SK-N-SH (cell line): Measurements from ENCODE around the gene TFF3. TPM values are rescaled to one million over a fixed set of nuclear protein-coding genes. Genes with fewer than 3 reads are reported as not detected.

ENCODE experiments used
- CTCF ChIA-PET: fragments of 300-600, 350-600 bp; formaldehyde crosslinking; extraction: SDS; loops from one replicate; lab custom pipeline; 2021; lab: Yijun Ruan, JAX
- POLR2A ChIA-PET: fragments of 350-600 bp; sonication (Branson Sonifier 250); formaldehyde crosslinking; extraction: SDS; loops from one replicate; lab custom pipeline; 2020; ENCODE audit warnings: antibody characterized with exemption, inconsistent platforms; lab: Yijun Ruan, JAX
- DNase-seq: peaks from one replicate; pipeline ENCODE4 v3.0.0; 2012
- H2AFZ ChIP-seq: fragments of 200-600 bp; sonication (generic); 2 replicates; pipeline ENCODE4 v1.8.1; 2016; ENCODE audit warnings: antibody characterized with exemption, mild to moderate bottlenecking, low read depth
- H3F3A ChIP-seq: fragments of 200-600 bp; sonication (generic); replicated peaks from 2 replicates; pipeline ENCODE3; 2016; ENCODE audit warnings: antibody characterized with exemption, mild to moderate bottlenecking; ENCODE audit not compliant: insufficient read depth
- H3K27ac ChIP-seq, 2 experiments: fragments of 200-500 bp in 1 of 2; fragments of 200-600 bp in 1 of 2; sonication (Bioruptor generic) in 1 of 2; sonication (generic), shearing (Covaris generic) in 1 of 2; 2 replicates each; pipeline versions ENCODE4 v1.5.1 to v1.6.1; 2014 to 2016; ENCODE audit warnings: low read depth in 2 of 2, inconsistent platforms in 1 of 2, low read length in 1 of 2, mild to moderate bottlenecking in 1 of 2, mixed read lengths in 1 of 2
- H3K27me3 ChIP-seq: fragments of 200-600 bp; sonication (generic), shearing (Covaris generic); 2 replicates; pipeline ENCODE4 v1.6.1; 2016; ENCODE audit warnings: mixed run types; ENCODE audit not compliant: insufficient read depth
- H3K36me3 ChIP-seq, 2 experiments: fragments of 200-500 bp in 1 of 2; fragments of 200-600 bp in 1 of 2; sonication (Bioruptor generic) in 1 of 2; sonication (generic) in 1 of 2; replicated peaks in 1 of 2; 2 replicates each; pipeline versions ENCODE3 to v1.5.1; 2014 to 2016; ENCODE audit warnings: low read length in 1 of 2, mild to moderate bottlenecking in 1 of 2; ENCODE audit not compliant: insufficient read depth in 2 of 2, control insufficient read depth in 1 of 2
- H3K4me1 ChIP-seq, 2 experiments: fragments of 200-500 bp in 1 of 2; fragments of 200-600 bp in 1 of 2; sonication (Bioruptor generic) in 1 of 2; sonication (generic), shearing (Covaris generic) in 1 of 2; 2 replicates each; pipeline versions ENCODE4 v1.5.1 to v1.6.1; 2014 to 2016; ENCODE audit warnings: low read depth in 1 of 2, low read length in 1 of 2, mixed run types in 1 of 2; ENCODE audit not compliant: insufficient read depth in 2 of 2, control insufficient read depth in 1 of 2
- H3K4me2 ChIP-seq: fragments of 200-600 bp; sonication (generic), shearing (Covaris generic); 2 replicates; pipeline ENCODE4 v1.6.1; 2017; ENCODE audit warnings: mixed run types
- H3K4me3 ChIP-seq, 2 experiments: fragments of 200-500 bp in 1 of 2; fragments of 200-600 bp in 1 of 2; sonication (Bioruptor generic) in 1 of 2; sonication (generic), shearing (Covaris generic) in 1 of 2; 2 replicates each; pipeline versions ENCODE4 v1.5.1 to v1.8.1; 2014 to 2016; ENCODE audit warnings: low read depth in 2 of 2, inconsistent platforms in 1 of 2, low read length in 1 of 2, mild to moderate bottlenecking in 1 of 2, mixed read lengths in 1 of 2, moderate library complexity in 1 of 2
- H3K79me2 ChIP-seq: fragments of 200-600 bp; sonication (generic); 2 replicates; pipeline ENCODE4 v1.8.1; 2017; ENCODE audit warnings: mild to moderate bottlenecking; ENCODE audit not compliant: insufficient read depth
- H3K9ac ChIP-seq: fragments of 200-600 bp; sonication (generic); 2 replicates; pipeline ENCODE4 v1.6.1; 2017; ENCODE audit warnings: mixed run types
- H3K9me2 ChIP-seq: fragments of 200-600 bp; sonication (generic); 2 replicates; pipeline ENCODE4 v1.6.1; 2017; ENCODE audit warnings: mixed run types
- H3K9me3 ChIP-seq: fragments of 200-600 bp; sonication (generic); 2 replicates; pipeline ENCODE4 v1.6.1; 2017; ENCODE audit warnings: mixed run types, mild to moderate bottlenecking, moderate library complexity
- H4K20me1 ChIP-seq: fragments of 200-600 bp; sonication (generic); 2 replicates; pipeline ENCODE4 v1.6.1; 2017; ENCODE audit warnings: mild to moderate bottlenecking, mixed run types; ENCODE audit not compliant: insufficient read depth
- CHD2 ChIP-seq: fragments of 150-350 bp; IDR thresholded peaks from 2 replicates; pipeline ENCODE4 v1.6.1; 2018; ENCODE audit warnings: low read length; ENCODE audit not compliant: partially characterized antibody
- EZH2phosphoT487 ChIP-seq: fragments of 200-600 bp; sonication (generic); IDR thresholded peaks from 2 replicates; pipeline ENCODE4 v1.6.1; 2017; ENCODE audit warnings: low read depth, mixed run types, mild to moderate bottlenecking, antibody characterized with exemption, moderate library complexity, borderline replicate concordance
- FOXJ3 ChIP-seq: sonication (generic); formaldehyde crosslinking; IDR thresholded peaks from 2 replicates; pipeline ENCODE4 v1.5.1; 2020; ENCODE audit warnings: mild to moderate bottlenecking, missing genetic modification reagents
- IRF3 ChIP-seq: fragments of 150-350 bp; IDR thresholded peaks from 2 replicates; pipeline ENCODE4 v1.6.1; 2016; ENCODE audit warnings: mild to moderate bottlenecking, low read depth, low read length
- MEF2A ChIP-seq: IDR thresholded peaks from 2 replicates; pipeline ENCODE4 v1.4.0; 2012; ENCODE audit warnings: low read depth, borderline replicate concordance
- NFIC ChIP-seq: IDR thresholded peaks from 2 replicates; pipeline ENCODE4 v1.4.0; 2012; ENCODE audit warnings: borderline replicate concordance
- NRF1 ChIP-seq: IDR thresholded peaks from 2 replicates; pipeline ENCODE4 v1.6.1; 2012; ENCODE audit warnings: low read depth, mild to moderate bottlenecking, low read length
- POLR2AphosphoS5 ChIP-seq: IDR thresholded peaks from 2 replicates; pipeline ENCODE4 v1.6.1; 2012; ENCODE audit warnings: low read depth, low read length
- RAD21 ChIP-seq: IDR thresholded peaks from 2 replicates; pipeline ENCODE4 v1.6.1; 2012; ENCODE audit warnings: mild to moderate bottlenecking, low read length
- RFX5 ChIP-seq: IDR thresholded peaks from 2 replicates; pipeline ENCODE4 v1.6.1; 2012; ENCODE audit warnings: mild to moderate bottlenecking, improper control_type of control experiment, low read length
- WGBS: methylation state at CpG from one replicate; pipeline ENCODE4 v1.1.6; 2017; ENCODE audit warnings: low lambda C conversion rate; 5-methylcytosine and 5-hydroxymethylcytosine counted together
- polyA plus RNA-seq, 3 experiments: library from polyadenylated mRNA; depleted of rRNA; stranded (reverse); fragments of >200 nt; gene quantifications; 2 replicates each; pipeline ENCODE4 v1.2.3, GENCODE V29; 2012

The TFF3 gene
- polyA plus RNA-seq, 1 of the 3 experiments (the other 2 are of a cell fraction): not detected

DNA sequence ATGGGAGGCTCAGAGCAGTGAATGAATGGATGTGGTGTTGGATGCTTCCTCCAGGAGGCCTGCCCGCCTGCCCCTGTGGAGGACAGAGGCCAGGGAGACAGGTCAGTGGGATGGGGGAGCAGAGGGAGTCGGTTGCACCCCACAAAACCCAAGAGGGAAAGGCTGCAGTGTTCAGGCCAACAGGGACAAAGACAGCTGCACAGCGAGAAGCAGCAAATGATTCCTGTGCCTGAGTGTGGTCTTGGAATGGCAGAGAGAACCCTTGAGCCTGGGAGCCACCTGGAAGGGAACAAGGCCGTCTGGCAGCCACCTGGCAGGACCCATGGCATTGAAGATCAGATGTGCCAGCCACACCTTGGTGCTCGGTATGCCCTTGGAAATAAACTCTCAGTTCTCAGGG lies 8.1 kb downstream of the TFF3 start:
- WGBS: 14% methylated on average over 5 of the region's 5 CpGs
- Histone ChIP-seq H3K9ac (no peak overlapping the region), H3K27ac (no peak overlapping the region), H3K4me2 (no peak overlapping the region), H3K9me2 (no peaks in the 10 kb centered on the region), H4K20me1 (no peaks in the 10 kb centered on the region), H3K79me2 (no peaks in the 10 kb centered on the region), H3K4me3 (no peak overlapping the region), H3K4me1 (peaks cover 0 to 11% of the 10 kb centered on the region in 2 experiments; a peak in 1 of 4 replicates), H2AFZ (no peak overlapping the region), H3K9me3 (no peaks in the 10 kb centered on the region), H3K27me3 (no peaks in the 10 kb centered on the region), H3F3A (no peaks in the 10 kb centered on the region), H3K36me3 (no peaks in the 10 kb centered on the region)
- TF ChIP-seq NFIC: no peak
- no peak for TF ChIP-seq RAD21
- no peak for TF ChIP-seq MEF2A
- TF ChIP-seq RFX5: no peak
- no peak for TF ChIP-seq FOXJ3 (CRISPR knock-in tag)
- TF ChIP-seq EZH2phosphoT487: no peak
- no peak for TF ChIP-seq POLR2AphosphoS5
- DNase-seq: no peak
- POLR2A ChIA-PET: no interaction called here
- CTCF ChIA-PET: no interaction called here

DNA sequence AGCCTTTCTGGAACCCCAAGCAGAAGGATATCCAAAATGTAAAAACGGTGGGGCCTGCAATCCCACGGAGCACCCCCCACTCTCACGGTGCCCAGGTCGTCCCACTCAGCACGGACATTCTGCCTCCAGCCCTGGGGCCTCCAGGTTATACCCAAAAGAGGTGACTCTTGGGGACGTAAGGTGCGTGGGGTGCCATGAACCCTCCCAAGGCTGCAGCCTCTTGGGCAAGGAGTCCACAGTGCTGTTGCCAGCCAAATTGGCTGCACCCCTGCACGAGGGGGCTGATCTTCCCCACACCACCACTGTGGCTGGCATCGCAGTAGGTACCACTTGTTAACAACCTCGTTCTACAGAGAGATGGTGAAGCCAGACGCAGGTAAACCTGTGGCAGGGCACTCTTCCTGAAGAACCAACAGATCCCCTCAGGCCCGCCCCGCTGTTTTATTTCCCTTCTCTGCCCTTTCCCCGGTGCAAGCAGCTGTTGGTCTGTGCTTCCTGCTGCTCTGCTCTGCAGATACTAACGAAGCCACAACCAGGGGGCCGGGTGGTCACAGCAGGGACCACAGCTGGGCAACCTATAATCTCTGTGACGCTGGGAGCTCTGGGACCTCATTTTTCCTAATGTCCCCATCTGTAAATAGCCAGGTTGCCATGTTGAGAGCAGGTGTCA lies 8.7 kb downstream of the TFF3 start:
- no peak for TF ChIP-seq RAD21
- TF ChIP-seq NRF1: no peak
- TF ChIP-seq, all 33 proteins: peak for 0
- Histone ChIP-seq H3K79me2 (no peaks in the 10 kb centered on the region), H3F3A (no peaks in the 10 kb centered on the region), H3K9ac (no peak overlapping the region), H3K4me1 (peaks cover 0 to 16% of the 10 kb centered on the region in 2 experiments; a peak in 1 of 4 replicates), H2AFZ (no peak overlapping the region), H3K4me3 (no peak overlapping the region), H4K20me1 (no peaks in the 10 kb centered on the region), H3K9me2 (no peaks in the 10 kb centered on the region), H3K27me3 (no peaks in the 10 kb centered on the region), H3K9me3 (no peaks in the 10 kb centered on the region), H3K36me3 (no peaks in the 10 kb centered on the region), H3K27ac (no peak overlapping the region), H3K4me2 (no peak overlapping the region)
- no peak for DNase-seq
- ChIA-PET CTCF (no interaction called here), POLR2A (no interaction called here)
- 28% methylated on average over 13 of the region's 17 CpGs for WGBS

DNA sequence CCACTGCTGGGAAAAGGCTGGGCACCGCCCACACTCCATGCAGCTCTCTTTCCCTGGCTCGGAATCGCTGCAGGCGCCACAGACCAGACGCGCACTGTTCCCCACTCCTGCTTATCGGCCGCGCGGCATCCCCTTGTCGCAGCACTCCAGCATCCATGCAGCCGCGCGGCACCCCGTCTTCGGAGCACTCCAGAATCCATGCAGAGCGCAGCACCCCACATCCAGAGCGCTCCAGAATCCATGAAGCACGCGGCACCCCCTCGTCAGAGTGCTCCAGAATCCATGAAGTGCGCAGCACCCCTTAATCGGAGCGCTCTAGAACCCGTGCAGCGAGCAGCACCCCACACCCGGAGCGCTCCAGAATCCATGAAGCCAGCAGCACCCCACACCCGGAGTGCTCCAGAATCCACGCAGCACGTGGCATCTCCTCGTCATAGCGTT lies 9.5 kb downstream of the TFF3 start:
- Histone ChIP-seq H4K20me1 (no peaks in the 10 kb centered on the region), H3K9me2 (no peaks in the 10 kb centered on the region), H3K4me1 (peaks cover 0 to 16% of the 10 kb centered on the region in 2 experiments; a peak in 1 of 4 replicates), H3K27ac (no peak overlapping the region), H3K36me3 (no peaks in the 10 kb centered on the region)
- ChIA-PET CTCF (no interaction called here), POLR2A (no interaction called here)
- WGBS: 81% methylated on average over 32 of the region's 33 CpGs
- TF ChIP-seq IRF3 (no peak), CHD2 (no peak)
- TF ChIP-seq, all 33 proteins: peak for 0
- H2AFZ ChIP-seq: no peak overlapping the region
- no peaks in the 10 kb centered on the region for H3K9me3 ChIP-seq
- H3F3A ChIP-seq: no peaks in the 10 kb centered on the region
- H3K9ac ChIP-seq: no peak overlapping the region
- DNase-seq: no peak
- H3K4me3 ChIP-seq: no peak overlapping the region
- H3K4me2 ChIP-seq: no peak overlapping the region
- H3K79me2 ChIP-seq: no peaks in the 10 kb centered on the region
- no peaks in the 10 kb centered on the region for H3K27me3 ChIP-seq
